Fibroblast of mammary gland (primary cell): ENCODE data around the gene AOPEP.

Experiments
- DNase-seq: peaks from one replicate; pipeline ENCODE4 v3.0.0-alpha.2; 2010; ENCODE audit warnings: low read depth
- H3K4me3 ChIP-seq: 2 replicates; pipeline ENCODE4 v1.5.1; 2011; ENCODE audit warnings: low read depth, mild to moderate bottlenecking, low read length, moderate library complexity; ENCODE audit not compliant: control insufficient read depth
- TF ChIP-seq, protein P1 (sequence below): conservative IDR thresholded peaks from 2 replicates; pipeline ENCODE4 v1.5.1; 2011; ENCODE audit warnings: low read depth, low read length, inconsistent platforms; ENCODE audit not compliant: control insufficient read depth, insufficient read depth

The AOPEP gene

DNA sequence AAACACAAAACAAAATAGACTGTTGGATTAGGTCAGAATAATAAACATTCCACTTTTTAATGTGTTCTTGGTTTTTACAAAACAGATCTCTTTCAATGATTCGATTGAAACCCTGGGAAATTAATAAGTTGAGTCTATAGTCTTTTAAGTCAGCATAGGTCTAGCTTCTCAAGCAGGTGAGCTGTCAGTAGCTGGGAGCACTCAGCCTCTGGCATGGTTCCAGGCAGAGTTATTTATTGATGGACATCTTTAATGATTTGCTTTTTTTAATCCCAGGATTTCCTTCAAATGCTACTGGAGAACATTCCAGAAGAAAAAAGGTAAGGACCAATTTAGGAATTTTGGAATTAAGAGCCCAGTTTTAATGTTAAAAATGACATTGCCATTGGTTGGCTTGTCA is 241.0 kb downstream of the AOPEP start:
- DNase-seq: no peak
- TF ChIP-seq, protein P1, sequence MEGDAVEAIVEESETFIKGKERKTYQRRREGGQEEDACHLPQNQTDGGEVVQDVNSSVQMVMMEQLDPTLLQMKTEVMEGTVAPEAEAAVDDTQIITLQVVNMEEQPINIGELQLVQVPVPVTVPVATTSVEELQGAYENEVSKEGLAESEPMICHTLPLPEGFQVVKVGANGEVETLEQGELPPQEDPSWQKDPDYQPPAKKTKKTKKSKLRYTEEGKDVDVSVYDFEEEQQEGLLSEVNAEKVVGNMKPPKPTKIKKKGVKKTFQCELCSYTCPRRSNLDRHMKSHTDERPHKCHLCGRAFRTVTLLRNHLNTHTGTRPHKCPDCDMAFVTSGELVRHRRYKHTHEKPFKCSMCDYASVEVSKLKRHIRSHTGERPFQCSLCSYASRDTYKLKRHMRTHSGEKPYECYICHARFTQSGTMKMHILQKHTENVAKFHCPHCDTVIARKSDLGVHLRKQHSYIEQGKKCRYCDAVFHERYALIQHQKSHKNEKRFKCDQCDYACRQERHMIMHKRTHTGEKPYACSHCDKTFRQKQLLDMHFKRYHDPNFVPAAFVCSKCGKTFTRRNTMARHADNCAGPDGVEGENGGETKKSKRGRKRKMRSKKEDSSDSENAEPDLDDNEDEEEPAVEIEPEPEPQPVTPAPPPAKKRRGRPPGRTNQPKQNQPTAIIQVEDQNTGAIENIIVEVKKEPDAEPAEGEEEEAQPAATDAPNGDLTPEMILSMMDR: no peak
- no peak overlapping the region for H3K4me3 ChIP-seq

DNA sequence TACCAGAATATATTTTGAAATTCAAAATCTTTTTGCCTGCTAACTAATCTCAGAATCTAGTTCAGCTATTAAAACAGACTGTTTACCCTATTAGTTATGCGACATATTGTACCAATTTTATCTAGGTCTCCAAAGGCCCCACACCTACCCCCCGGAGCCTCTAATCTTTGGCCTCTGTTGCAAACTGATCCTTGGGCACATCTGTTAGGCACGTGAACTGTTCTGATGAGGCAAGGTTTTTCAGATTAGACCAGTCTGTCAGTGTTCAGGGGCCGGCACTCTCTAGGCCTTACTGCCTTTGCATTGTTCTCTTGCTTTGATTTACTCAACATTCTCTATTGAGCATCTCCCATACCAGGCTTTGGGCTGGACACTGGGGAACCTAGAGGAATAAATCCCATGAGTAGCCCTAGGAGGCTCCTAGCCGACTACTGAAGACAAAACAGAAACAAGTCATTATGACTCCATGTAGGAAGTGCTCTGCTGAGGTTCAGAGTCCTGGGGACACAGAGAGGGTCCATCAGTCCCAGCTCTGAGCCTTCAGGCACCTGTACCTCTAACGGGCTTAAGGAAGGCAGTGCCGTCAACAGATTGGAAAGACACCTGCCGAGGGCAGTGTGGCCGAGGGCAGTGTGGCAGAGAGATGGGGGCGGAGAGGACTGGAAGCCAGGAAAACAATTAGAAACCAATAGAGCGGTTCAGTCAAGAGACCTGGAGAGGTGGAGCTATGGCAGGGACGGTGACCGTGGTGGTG is 245.1 kb downstream of the AOPEP start:
- no peak overlapping the region for H3K4me3 ChIP-seq
- no peak for DNase-seq
- TF ChIP-seq, protein P1: no peak

DNA sequence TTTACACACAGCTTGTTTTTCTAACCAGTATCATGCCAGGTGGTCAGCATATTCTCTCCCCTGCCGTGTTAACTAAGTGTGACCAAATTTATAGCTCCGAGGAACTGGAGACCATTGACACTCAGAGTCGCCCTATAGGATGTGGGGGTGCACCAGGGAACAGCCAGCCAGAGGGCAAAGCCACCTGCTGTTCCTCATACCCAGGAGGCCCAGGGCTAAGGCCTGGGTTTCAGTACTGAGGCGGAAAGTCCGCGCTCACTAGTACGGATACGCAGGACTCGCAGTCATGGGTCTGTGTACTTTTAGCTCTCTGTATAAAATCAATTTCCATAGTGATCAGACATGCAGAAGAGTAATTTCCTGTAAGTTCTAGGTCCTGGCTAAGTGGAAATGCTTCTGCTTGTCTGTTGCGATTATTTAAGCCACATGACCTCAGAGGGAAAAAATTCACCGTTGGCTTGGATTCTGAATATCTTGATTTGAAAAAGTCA is 247.0 kb downstream of the AOPEP start:
- DNase-seq: peak; percentile 40
- no peak overlapping the region for H3K4me3 ChIP-seq
- TF ChIP-seq, protein P1: no peak

DNA sequence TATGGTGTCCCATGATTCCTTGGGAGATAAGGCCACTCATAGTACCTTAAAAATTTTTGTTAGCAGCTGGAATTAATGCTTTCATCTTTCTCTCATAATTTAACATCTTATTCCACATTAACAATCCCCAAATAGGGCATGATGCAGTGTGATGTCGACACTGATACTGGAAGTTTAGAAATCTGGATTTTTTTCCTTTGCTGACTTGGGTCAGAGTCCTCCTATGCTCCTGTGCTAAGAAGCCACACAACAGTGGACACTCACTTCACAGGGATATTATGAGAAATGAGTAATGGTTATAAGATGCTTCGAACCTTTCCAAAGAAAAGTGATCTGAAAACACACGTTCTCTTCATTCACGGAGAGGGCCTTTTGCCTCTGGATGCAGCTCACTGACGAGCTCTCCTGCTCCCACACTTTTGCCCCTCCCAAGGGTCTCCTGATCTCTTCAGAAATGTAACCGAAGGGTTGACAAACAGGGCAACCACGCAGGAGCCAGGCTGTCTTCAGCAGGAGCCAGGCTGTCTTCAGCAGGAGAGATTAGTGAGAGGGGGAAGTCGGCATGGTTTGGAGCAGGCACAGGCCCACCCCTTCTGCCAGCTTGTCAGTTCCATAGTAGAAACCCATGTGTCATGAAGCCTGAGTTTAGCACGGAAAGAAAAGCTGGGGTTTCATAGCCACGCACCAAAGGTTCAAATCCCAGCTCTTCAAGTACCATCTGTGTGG is 247.8 kb downstream of the AOPEP start:
- H3K4me3 ChIP-seq: no peak overlapping the region
- TF ChIP-seq, protein P1: no peak
- no peak for DNase-seq

DNA sequence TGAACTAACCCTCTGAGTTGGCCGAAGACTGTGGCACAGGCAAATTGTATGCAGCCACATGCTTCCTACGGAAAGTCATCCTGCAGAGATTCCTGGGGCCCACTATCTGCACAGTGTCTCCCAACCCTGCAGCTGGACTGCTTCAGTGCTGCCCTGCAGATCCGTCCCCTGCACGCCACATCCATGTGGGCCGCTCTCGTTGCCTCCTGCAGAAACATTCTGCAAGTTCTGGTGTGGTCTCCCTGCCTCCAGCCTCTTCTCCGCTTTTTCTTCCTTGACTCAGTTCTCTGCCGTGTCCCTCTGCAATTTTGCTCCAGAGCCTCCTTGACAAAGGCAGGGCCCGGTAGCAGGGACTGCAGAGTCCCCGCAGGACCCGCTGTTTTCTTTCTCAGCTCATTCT is 249.0 kb downstream of the AOPEP start:
- TF ChIP-seq, protein P1: no peak

DNA sequence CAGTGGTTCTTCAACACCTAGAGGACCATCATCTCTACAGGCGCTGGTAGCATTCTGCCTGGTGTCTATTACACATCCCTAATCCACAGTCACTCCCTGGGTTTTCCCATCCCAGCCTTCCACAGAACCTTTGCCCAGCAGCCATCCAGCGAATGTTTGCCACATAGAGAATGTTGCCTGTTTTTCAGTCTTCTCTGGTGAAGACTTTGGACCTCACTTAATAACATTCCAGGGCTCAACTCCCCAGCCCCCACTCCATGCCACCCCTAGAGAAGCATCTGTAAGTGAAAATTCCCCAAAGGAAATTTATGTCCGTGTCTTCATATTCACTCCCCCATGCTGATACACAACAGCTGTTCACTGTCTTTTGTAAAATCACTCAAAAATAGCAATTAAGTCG is 249.6 kb downstream of the AOPEP start:
- TF ChIP-seq, protein P1: no peak
- DNase-seq: no peak
- no peak overlapping the region for H3K4me3 ChIP-seq

More for the DNA sequence above, 249.0 kb downstream of the AOPEP start:
- H3K4me3 ChIP-seq: no peak overlapping the region
- no peak for DNase-seq
